GM12878 (cell line): ENCODE measurements around the gene HPRT1. TPM values are rescaled to one million over a fixed set of nuclear protein-coding genes. Genes with fewer than 3 reads are reported as not detected.

Experiments used
- BRCA1 ChIP-seq: IDR thresholded peaks from 2 replicates; pipeline ENCODE4 v1.6.1; 2011; ENCODE audit warnings: low read depth, low read length, improper control_type of control experiment
- CBFB ChIP-seq: IDR thresholded peaks from 2 replicates; pipeline ENCODE4 v1.6.1; 2016; ENCODE audit warnings: antibody characterized with exemption, low read depth
- CBX5 ChIP-seq: sonication (generic); IDR thresholded peaks from 2 replicates; pipeline ENCODE4 v1.6.1; 2016; ENCODE audit warnings: low read depth, moderate library complexity, mild to moderate bottlenecking, inconsistent platforms
- CEBPZ ChIP-seq: fragments of 150-350 bp; IDR thresholded peaks from 2 replicates; pipeline ENCODE4 v1.6.1; 2016; ENCODE audit warnings: low read depth, low read length
- CHD1 ChIP-seq: IDR thresholded peaks from 2 replicates; pipeline ENCODE4 v1.6.1; 2012; ENCODE audit warnings: low read depth, low read length, improper control_type of control experiment
- CTCF ChIP-seq, 3 experiments: IDR thresholded peaks in 2 of 3; conservative IDR thresholded peaks in 1 of 3; 2 replicates each; pipeline ENCODE4 v1.5.1; 2011; ENCODE audit warnings: low read depth in 3 of 3, low read length in 3 of 3, mild to moderate bottlenecking in 3 of 3, control low read depth in 2 of 3, moderate library complexity in 2 of 3, inconsistent platforms in 1 of 3, mixed read lengths in 1 of 3; ENCODE audit not compliant: control insufficient read depth in 2 of 3, insufficient read depth in 1 of 3; ENCODE audit errors: extremely low read depth in 1 of 3
- E2F4 ChIP-seq: IDR thresholded peaks from 2 replicates; pipeline ENCODE4 v1.6.1; 2012; ENCODE audit warnings: low read depth, low read length, improper control_type of control experiment
- KLF5 ChIP-seq: fragments of 450-650 bp; IDR thresholded peaks from 2 replicates; pipeline ENCODE4 v1.6.1; 2014; ENCODE audit warnings: mild to moderate bottlenecking; ENCODE audit not compliant: partially characterized antibody
- LARP7 ChIP-seq: fragments of 450-650 bp; IDR thresholded peaks from 2 replicates; pipeline ENCODE4 v1.6.1; 2017; ENCODE audit warnings: mild to moderate bottlenecking
- NFXL1 ChIP-seq: fragments of 450-650 bp; IDR thresholded peaks from 2 replicates; pipeline ENCODE4 v1.6.1; 2017; ENCODE audit warnings: antibody characterized with exemption, mild to moderate bottlenecking, borderline replicate concordance
- NR2C2 ChIP-seq: IDR thresholded peaks from 2 replicates; pipeline ENCODE4 v1.6.1; 2011; ENCODE audit warnings: borderline replicate concordance, low read depth; ENCODE audit not compliant: control insufficient read depth, insufficient read length
- POU2F2 ChIP-seq: IDR thresholded peaks from 3 replicates; pipeline ENCODE4 v1.6.1; 2011; ENCODE audit warnings: low read depth, mild to moderate bottlenecking, low read length, borderline replicate concordance
- RB1 ChIP-seq: fragments of 450-650 bp; formaldehyde crosslinking; IDR thresholded peaks from 2 replicates; pipeline ENCODE4 v1.6.1; 2017; ENCODE audit warnings: mild to moderate bottlenecking, borderline replicate concordance
- SREBF2 ChIP-seq: IDR thresholded peaks from 2 replicates; pipeline ENCODE4 v1.6.1; 2012; ENCODE audit warnings: mild to moderate bottlenecking, low read length
- SUPT20H ChIP-seq: IDR thresholded peaks from 2 replicates; pipeline ENCODE4 v1.6.1; 2011; ENCODE audit warnings: low read depth, mild to moderate bottlenecking, low read length, moderate library complexity, borderline replicate concordance; ENCODE audit not compliant: control insufficient read depth
- SUZ12 ChIP-seq: fragments of 200-600 bp; sonication (generic); IDR thresholded peaks from one replicate; pipeline ENCODE4 v1.6.1; 2018; ENCODE audit warnings: antibody characterized with exemption, mild to moderate bottlenecking; ENCODE audit not compliant: unreplicated experiment
- TARDBP ChIP-seq: IDR thresholded peaks from 2 replicates; pipeline ENCODE4 v1.6.1; 2016; ENCODE audit warnings: borderline replicate concordance
- USF2 ChIP-seq: IDR thresholded peaks from 2 replicates; pipeline ENCODE4 v1.6.1; 2011; ENCODE audit warnings: low read depth, low read length, improper control_type of control experiment, borderline replicate concordance
- YBX1 ChIP-seq: fragments of 450-650 bp; IDR thresholded peaks from 2 replicates; pipeline ENCODE4 v1.6.1; 2016; ENCODE audit warnings: antibody characterized with exemption
- ZBED1 ChIP-seq: IDR thresholded peaks from 2 replicates; pipeline ENCODE4 v1.6.1; 2016; ENCODE audit warnings: borderline replicate concordance
- ZNF207 ChIP-seq: fragments of 450-650 bp; IDR thresholded peaks from 2 replicates; pipeline ENCODE4 v1.6.1; 2014; ENCODE audit warnings: antibody characterized with exemption, mild to moderate bottlenecking, borderline replicate concordance
- ZNF217 ChIP-seq: fragments of 450-650 bp; IDR thresholded peaks from 2 replicates; pipeline ENCODE4 v1.6.1; 2017; ENCODE audit warnings: antibody characterized with exemption, mild to moderate bottlenecking
- ZNF384 ChIP-seq: IDR thresholded peaks from 2 replicates; pipeline ENCODE4 v1.6.1; 2012; ENCODE audit warnings: low read depth, mild to moderate bottlenecking, low read length, improper control_type of control experiment, borderline replicate concordance
- polyA plus RNA-seq, 11 experiments: library from polyadenylated mRNA; depleted of rRNA in 4 of 11; unstranded in 6 of 11; stranded (reverse) in 5 of 11; fragments of >200 nt; fragmentation: Nextera tagmentation in 4 of 11; fragmentation: Illumina TruSeq in 1 of 11; extraction: Ambion mirVana in 4 of 11; extraction: Trizol in 1 of 11; gene quantifications; 1 replicate in 1 of 11; 2 replicates in 10 of 11; pipeline versions ENCODE4 v1.2.1 to v1.2.3, GENCODE V29; 2011 to 2016; ENCODE audit warnings: inconsistent platforms in 2 of 11, missing spikeins in 2 of 11, low read depth in 1 of 11
- total RNA-seq, 4 experiments: library from RNA; depleted of rRNA in 3 of 4; stranded (reverse); fragments of >200 nt in 3 of 4; fragmentation: Illumina TruSeq in 1 of 4; extraction: Trizol in 1 of 4; gene quantifications; 2 replicates each; pipeline versions ENCODE4 v1.2.1 to v1.2.3, GENCODE V29; 2013 to 2021

Gene HPRT1
- total and polyA plus RNA-seq, 10 of the 15 experiments (the other 5 are each of a cell fraction or from before 2014, with no cell fraction given), result 19.3 to 161 (median 92.7) TPM

GRCh38 chrX:134460005-134460861 is at the start of gene HPRT1 (continued):
- no peak for TF ChIP-seq USF2
- TF ChIP-seq ZNF207, result no peak
- TF ChIP-seq NFXL1, result no peak
- TF ChIP-seq CBX5, result no peak
- TF ChIP-seq POU2F2, result no peak
- no peak for TF ChIP-seq CHD1
- peak; percentile 57; the same call in 1 of the 2 replicates for TF ChIP-seq LARP7
- no peak for TF ChIP-seq NR2C2
- peak; percentile 40; the same call in 1 of the 2 replicates for TF ChIP-seq E2F4
- TF ChIP-seq KLF5, result no peak
- TF ChIP-seq YBX1, result no peak
- TF ChIP-seq TARDBP, result no peak
- TF ChIP-seq ZNF217, result no peak
- peak; percentile 40; the same call in 1 of the 2 replicates for TF ChIP-seq RB1
- no peak for TF ChIP-seq SUPT20H
- TF ChIP-seq CEBPZ, result no peak
- no peak for TF ChIP-seq CTCF (IDR thresholded peaks at IDR 0.05 in 2 of 3, conservative IDR thresholded peaks at IDR 0.05 in 1 of 3; ENCODE audit: control insufficient read depth in 2 of 3, extremely low read depth in 1 of 3, insufficient read depth in 1 of 3, low read depth in 3 of 3, low read length in 3 of 3)
- no peak for TF ChIP-seq SUZ12
- no peak for TF ChIP-seq ZNF384
- no peak for TF ChIP-seq SREBF2
- no peak for TF ChIP-seq ZBED1
- TF ChIP-seq BRCA1, result no peak
- no peak for TF ChIP-seq CBFB
